ENCODE data around the gene CES1.

GRCh38 chr16:55817236-55817912 is 15.5 kb downstream of the CES1 start:
- no peak for TF ChIP-seq POLR2A (IDR thresholded peaks at IDR 0.05; ENCODE audit: low read depth)
- no peak for TF ChIP-seq EP300 (IDR thresholded peaks at IDR 0.05)
- no peak for TF ChIP-seq CTCF (IDR thresholded peaks at IDR 0.05)
- TF ChIP-seq POLR2AphosphoS5 (IDR thresholded peaks at IDR 0.05), result no peak

All from esophagus muscularis mucosa (tissue), 4 donors.